ENCODE results near the gene ANXA9.

The ANXA9 gene, protein sequence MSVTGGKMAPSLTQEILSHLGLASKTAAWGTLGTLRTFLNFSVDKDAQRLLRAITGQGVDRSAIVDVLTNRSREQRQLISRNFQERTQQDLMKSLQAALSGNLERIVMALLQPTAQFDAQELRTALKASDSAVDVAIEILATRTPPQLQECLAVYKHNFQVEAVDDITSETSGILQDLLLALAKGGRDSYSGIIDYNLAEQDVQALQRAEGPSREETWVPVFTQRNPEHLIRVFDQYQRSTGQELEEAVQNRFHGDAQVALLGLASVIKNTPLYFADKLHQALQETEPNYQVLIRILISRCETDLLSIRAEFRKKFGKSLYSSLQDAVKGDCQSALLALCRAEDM
- 0 to 0.12 (median 0) reads per million in 9 experiments for total RNA-seq

DNA sequence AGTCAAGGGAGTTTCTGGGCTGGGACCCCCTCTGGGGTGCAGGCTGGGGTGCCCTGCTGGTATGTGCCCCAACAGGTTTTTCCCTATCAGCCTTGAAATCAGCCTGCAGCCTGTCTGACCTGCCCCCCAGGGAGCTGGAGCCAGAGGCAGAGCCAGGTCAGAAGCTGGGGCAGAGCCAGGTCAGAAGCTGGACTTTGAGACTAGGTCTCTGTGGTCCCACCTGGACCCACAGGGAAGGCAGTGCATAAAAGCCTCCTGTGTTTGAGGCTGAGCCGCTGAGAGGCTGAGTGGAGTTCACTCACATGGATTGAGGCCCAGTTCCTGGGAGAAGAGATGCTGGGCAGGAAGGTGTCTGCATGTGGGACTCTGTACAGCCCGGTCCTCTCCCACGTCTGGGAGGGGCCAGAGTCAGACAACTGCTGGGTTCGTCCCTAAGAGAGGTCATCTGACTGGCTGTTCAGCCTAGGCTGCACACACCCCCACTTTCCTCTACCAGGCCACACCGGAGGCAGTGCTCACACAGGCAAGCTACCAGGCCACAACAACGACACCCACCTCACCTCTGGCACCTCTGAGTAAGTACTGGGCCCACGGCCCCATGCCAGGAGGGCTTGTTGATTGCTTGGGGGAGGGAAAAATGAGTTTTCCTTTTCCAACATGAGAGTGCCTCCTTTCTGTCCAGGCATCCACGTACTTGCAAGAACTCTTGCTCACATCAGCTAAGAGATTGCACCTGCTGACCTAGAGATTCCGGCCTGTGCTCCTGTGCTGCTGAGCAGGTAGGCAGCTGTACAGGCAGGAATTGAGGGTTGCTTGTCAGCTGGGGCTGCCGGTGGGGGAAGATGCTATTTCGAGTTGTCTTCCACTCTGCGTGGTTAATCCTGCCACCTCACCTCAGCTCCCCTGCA is at the start of gene ANXA9:
Gene ANXA9, plus strand, starts transcription at position 488 of the 908 bp plus-strand sequence. CDS start 814 bp downstream, outside the sequence.
- no peak for ATAC-seq (replicated peaks)

DNA sequence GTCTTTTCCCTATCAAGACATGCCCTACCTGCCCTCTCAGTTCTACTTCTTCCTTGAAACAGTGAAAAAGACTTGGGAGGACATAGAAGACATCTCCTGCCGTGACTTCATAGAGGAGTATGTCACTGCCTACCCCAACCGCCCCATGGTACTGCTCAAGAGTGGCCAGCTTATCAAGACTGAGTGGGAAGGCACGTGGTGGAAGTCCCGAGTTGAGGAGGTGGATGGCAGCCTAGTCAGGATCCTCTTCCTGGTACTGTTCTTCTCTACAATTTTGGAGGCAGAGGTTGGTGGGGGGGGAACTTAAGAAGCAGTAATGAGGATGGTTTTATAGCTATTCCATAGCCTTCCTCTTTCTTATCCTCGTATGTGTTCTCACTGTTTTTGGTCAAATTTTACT is 37.2 kb upstream of the ANXA9 start:
- no peak for ATAC-seq (replicated peaks)

More for the DNA sequence above, at the start of gene ANXA9:
- peaks cover 7 to 14% of the 10 kb centered on the region in 2 donors for H3K4me1 Mint-ChIP-seq (ENCODE audit: low read depth in 2 of 2)
- no peaks in the 10 kb centered on the region for H3K27me3 Mint-ChIP-seq
- no peak within 1 kb of the TSS for H3K4me3 Mint-ChIP-seq
- DNase-seq, result no peak
- H3K36me3 Mint-ChIP-seq (ENCODE audit: insufficient read depth), result peaks cover 5% of the 10 kb centered on the region
- H3K9me3 Mint-ChIP-seq, result no peaks in the 10 kb centered on the region
- H3K27ac Mint-ChIP-seq, result no peak within 1 kb of the TSS

DNA sequence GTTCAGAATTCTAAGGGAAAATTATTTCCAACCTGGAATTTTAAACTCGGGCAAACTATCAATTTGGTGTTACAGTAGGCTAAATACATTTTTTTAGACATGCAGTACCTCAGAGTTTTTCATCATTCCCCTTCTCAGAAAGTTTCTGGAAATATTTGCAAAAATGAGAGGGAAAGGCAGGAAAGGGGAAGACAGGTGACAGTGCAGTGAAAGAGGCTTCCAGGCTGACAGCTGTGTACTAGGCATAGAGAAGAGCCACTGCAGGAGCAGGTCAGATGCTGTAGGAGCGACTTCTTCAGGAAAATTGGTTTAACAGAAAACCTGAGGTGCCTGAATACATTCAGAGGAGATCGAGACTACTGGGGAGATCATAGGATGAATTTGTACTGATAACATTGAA is 27.4 kb upstream of the ANXA9 start:
- Mint-ChIP-seq H3K4me1 (ENCODE audit: low read depth in 2 of 2) (no peaks in the 10 kb centered on the region), H3K27me3 (no peaks in the 10 kb centered on the region), H3K9me3 (no peaks in the 10 kb centered on the region), H3K36me3 (ENCODE audit: insufficient read depth) (peaks cover 70% of the 10 kb centered on the region), H3K4me3 (no peak overlapping the region), H3K27ac (peak overlapping the region in 1 of 2 donors; percentile 63)
- ATAC-seq (replicated peaks) (no peak), DNase-seq (no peak)

More for the DNA sequence above, 37.2 kb upstream of the ANXA9 start:
- Mint-ChIP-seq H3K27ac (peak overlapping the region in 1 of 2 donors; percentile 10), H3K36me3 (ENCODE audit: insufficient read depth) (peaks cover 91% of the 10 kb centered on the region), H3K27me3 (no peaks in the 10 kb centered on the region), H3K4me1 (ENCODE audit: low read depth in 2 of 2) (peaks cover 0 to under 1% of the 10 kb centered on the region in 2 donors), H3K4me3 (no peak overlapping the region), H3K9me3 (no peaks in the 10 kb centered on the region)
- DNase-seq, result no peak

DNA sequence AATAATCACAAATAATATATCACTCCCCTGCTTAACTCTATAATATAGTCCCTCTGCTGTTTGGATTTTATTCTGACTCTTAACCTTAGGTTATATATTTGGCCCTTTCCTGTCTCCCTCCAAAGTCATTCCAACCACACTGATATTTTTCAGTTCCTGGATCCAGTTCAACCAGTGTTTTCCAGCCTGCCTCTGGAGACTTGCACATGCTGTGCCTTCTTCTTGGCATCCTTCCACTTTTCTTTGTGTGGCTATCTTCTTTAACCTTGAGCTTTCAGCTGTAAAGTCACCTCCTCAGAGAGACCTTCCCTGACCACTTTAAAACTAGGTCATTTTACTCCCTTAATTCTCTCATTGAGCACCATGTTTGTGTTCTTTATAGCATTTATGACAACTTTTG is 26.8 kb upstream of the ANXA9 start:
- Mint-ChIP-seq H3K9me3 (no peaks in the 10 kb centered on the region), H3K4me1 (ENCODE audit: low read depth in 2 of 2) (no peaks in the 10 kb centered on the region), H3K27ac (peak overlapping the region in 1 of 2 donors; percentile 30), H3K36me3 (ENCODE audit: insufficient read depth) (peaks cover 70% of the 10 kb centered on the region), H3K27me3 (no peaks in the 10 kb centered on the region), H3K4me3 (no peak overlapping the region)
- DNase-seq (no peak), ATAC-seq (replicated peaks) (no peak)

DNA sequence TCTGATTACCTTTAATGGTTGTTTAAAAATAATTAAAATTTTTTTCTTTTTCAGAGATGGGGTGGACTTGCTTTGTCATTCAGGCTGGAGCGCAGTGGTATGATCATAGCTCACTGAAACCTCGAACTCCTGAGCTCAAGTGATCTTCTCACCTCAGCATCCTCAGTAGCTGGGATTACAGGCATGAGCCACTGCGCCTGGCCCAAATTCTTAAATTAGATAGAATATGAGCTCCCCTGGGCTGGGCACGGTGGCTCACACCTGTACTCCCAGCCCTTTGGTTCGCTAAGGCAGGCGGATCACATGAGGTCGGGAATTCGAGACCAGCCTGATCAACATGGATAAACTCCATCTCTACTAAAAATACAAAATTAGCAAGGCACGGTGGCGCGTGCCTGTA is 24.4 kb upstream of the ANXA9 start:
- ATAC-seq (replicated peaks), result no peak
- no peak for DNase-seq
- Mint-ChIP-seq H3K4me1 (ENCODE audit: low read depth in 2 of 2) (no peaks in the 10 kb centered on the region), H3K27ac (peak overlapping the region; percentile 56 to 57), H3K4me3 (no peak overlapping the region), H3K9me3 (no peaks in the 10 kb centered on the region), H3K36me3 (ENCODE audit: insufficient read depth) (peaks cover 65% of the 10 kb centered on the region), H3K27me3 (no peaks in the 10 kb centered on the region)

DNA sequence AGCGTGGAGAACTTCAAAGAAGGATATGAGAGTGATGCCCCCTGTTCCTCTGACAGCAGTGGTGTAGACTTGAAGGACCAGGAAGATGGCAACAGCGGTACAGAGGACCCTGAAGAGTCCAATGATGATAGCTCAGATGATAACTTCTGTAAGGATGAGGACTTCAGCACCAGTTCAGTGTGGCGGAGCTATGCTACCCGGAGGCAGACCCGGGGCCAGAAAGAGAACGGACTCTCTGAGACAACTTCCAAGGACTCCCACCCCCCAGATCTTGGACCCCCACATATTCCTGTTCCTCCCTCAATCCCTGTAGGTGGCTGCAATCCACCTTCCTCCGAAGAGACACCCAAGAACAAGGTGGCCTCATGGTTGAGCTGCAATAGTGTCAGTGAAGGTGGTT is 21.4 kb upstream of the ANXA9 start:
- H3K4me3 Mint-ChIP-seq, result no peak overlapping the region

DNA sequence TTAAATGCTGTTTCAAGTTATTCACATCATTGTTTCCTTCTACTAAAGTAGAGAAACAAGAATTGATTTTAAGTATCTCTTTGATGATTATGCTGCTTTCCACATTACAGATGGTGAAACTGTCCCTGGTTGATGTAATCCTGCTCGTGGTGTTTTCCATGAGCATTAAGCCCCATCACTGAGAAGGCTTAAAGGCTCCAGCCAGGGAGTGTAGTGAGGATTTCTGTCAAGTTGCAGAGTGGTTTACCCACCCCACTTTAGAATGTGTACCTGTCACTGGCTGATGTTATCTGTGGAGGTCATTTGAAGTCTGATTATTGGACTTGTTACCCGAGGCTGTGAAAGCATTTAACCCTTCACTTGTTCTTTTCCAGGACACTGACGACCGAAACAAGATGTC is 20.3 kb upstream of the ANXA9 start:
- H3K36me3 Mint-ChIP-seq (ENCODE audit: insufficient read depth), result peaks cover 68% of the 10 kb centered on the region
- ATAC-seq (replicated peaks), result no peak
- DNase-seq, result no peak
- H3K27me3 Mint-ChIP-seq, result no peaks in the 10 kb centered on the region
- H3K9me3 Mint-ChIP-seq, result no peaks in the 10 kb centered on the region
- H3K4me1 Mint-ChIP-seq (ENCODE audit: low read depth in 2 of 2), result no peaks in the 10 kb centered on the region
- no peak overlapping the region for H3K4me3 Mint-ChIP-seq
- no peak overlapping the region for H3K27ac Mint-ChIP-seq

More for the DNA sequence above, 21.4 kb upstream of the ANXA9 start:
- no peak for DNase-seq
- Mint-ChIP-seq H3K9me3 (no peaks in the 10 kb centered on the region), H3K36me3 (ENCODE audit: insufficient read depth) (peaks cover 66% of the 10 kb centered on the region), H3K27ac (no peak overlapping the region), H3K27me3 (no peaks in the 10 kb centered on the region), H3K4me1 (ENCODE audit: low read depth in 2 of 2) (no peaks in the 10 kb centered on the region)
- no peak for ATAC-seq (replicated peaks)

DNA sequence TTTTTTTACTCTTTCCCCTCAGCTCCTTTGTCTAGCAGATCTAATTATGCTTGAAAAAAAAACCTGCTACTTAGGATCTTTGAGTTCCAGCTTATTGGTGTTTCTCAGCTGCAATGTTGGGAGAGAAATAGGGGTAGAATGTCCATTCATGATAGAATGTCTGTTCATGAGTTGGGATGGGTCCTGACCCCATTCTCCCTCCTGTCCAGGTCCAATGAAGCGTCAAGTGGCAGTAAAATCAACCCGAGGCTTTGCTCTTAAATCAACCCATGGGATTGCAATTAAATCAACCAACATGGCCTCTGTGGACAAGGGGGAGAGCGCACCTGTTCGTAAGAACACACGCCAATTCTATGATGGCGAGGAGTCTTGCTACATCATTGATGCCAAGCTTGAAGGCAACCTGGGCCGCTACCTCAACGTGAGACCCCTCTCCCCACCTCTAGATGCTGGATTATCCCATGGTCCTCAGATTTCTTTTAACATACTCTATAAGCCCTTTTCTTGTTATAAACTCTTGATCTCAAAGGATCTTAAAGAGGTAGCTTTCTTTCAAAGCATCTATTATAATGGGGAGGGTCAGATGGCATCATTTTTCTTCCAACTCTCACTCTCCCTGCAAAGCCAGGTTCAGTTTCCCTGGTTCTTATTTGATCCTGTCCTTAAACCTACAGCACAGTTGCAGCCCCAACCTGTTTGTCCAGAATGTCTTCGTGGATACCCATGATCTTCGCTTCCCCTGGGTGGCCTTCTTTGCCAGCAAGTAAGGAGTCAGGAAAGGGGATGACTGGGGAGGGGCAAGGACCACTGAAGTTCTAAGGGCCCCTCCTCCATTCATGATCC is 18.6 kb upstream of the ANXA9 start:
- DNase-seq (no peak), ATAC-seq (replicated peaks) (no peak)
- H3K27me3 Mint-ChIP-seq, result no peaks in the 10 kb centered on the region
- no peaks in the 10 kb centered on the region for H3K9me3 Mint-ChIP-seq
- peaks cover 75% of the 10 kb centered on the region for H3K36me3 Mint-ChIP-seq (ENCODE audit: insufficient read depth)
- peaks cover 0 to 3% of the 10 kb centered on the region in 2 donors for H3K4me1 Mint-ChIP-seq (ENCODE audit: low read depth in 2 of 2)
- peak overlapping the region; percentile 49 to 59 for H3K27ac Mint-ChIP-seq
- no peak overlapping the region for H3K4me3 Mint-ChIP-seq

DNA sequence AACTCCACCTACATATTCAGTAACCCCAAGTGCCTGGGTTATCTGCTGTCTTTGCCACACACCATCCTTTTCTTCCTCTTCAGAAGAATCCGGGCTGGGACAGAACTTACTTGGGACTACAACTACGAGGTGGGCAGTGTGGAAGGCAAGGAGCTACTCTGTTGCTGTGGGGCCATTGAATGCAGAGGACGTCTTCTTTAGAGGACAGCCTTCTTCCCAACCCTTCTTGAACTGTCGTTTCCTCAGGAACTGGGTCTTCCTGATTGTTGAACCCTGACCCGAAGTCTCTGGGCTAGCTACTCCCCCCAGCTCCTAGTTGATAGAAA is 18.0 kb upstream of the ANXA9 start:
- no peak for ATAC-seq (replicated peaks)
- Mint-ChIP-seq H3K4me3 (no peak overlapping the region), H3K4me1 (ENCODE audit: low read depth in 2 of 2) (peaks cover 0 to 7% of the 10 kb centered on the region in 2 donors), H3K27me3 (no peaks in the 10 kb centered on the region), H3K9me3 (no peaks in the 10 kb centered on the region), H3K36me3 (ENCODE audit: insufficient read depth) (peaks cover 72% of the 10 kb centered on the region), H3K27ac (peak overlapping the region; percentile 49 to 59)
- DNase-seq, result no peak

DNA sequence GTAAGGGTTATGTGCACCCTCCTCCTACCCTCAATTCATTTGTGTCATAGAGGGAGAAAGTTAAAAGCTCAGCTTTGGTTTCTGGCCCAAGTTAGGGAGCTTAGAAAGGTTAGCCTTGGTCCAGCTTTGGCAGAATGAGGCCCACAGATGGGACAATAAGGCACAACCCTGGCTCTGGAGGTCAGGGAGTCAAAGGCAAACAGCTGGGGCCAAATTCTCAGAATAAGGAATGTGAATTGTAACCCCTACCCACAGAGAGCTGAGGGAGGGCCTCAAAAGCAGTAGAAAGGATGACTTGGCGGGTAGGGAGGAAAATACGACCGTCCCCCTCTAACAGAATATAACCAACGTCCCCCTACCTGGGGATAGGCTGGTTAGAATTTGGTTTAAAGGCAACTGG is 16.5 kb upstream of the ANXA9 start:
- ATAC-seq (replicated peaks) (no peak), DNase-seq (no peak)
- Mint-ChIP-seq H3K4me1 (ENCODE audit: low read depth in 2 of 2) (peaks cover 6 to 12% of the 10 kb centered on the region in 2 donors), H3K4me3 (no peak overlapping the region), H3K27ac (no peak overlapping the region), H3K27me3 (no peaks in the 10 kb centered on the region), H3K36me3 (ENCODE audit: insufficient read depth) (peaks cover 57% of the 10 kb centered on the region), H3K9me3 (no peaks in the 10 kb centered on the region)

DNA sequence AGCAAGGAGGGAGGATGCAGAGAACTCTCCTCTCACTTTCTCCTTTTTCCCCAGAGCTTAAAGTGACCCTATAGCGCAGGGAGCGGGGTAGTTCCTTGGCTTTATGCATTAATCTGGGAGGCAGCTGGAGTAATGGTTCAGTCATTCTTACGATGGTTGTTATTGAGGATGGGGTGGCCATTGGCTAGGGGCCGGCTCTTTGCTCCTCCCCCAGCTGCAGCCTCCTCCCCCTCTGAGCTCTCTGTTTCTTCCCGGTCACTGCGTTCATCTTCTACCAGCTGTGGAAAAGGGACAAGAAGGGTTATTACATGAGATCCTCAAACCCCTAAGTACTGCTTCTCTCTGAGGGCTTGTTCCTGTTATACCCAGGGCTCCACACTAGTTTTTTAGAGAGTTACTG is 16.1 kb upstream of the ANXA9 start:
- ATAC-seq (replicated peaks) (no peak), DNase-seq (no peak)
- H3K4me1 Mint-ChIP-seq (ENCODE audit: low read depth in 2 of 2), result peaks cover 10 to 16% of the 10 kb centered on the region in 2 donors
- no peak overlapping the region for H3K27ac Mint-ChIP-seq
- peaks cover 54% of the 10 kb centered on the region for H3K36me3 Mint-ChIP-seq (ENCODE audit: insufficient read depth)
- H3K27me3 Mint-ChIP-seq, result no peaks in the 10 kb centered on the region
- H3K4me3 Mint-ChIP-seq, result no peak overlapping the region
- no peaks in the 10 kb centered on the region for H3K9me3 Mint-ChIP-seq

DNA sequence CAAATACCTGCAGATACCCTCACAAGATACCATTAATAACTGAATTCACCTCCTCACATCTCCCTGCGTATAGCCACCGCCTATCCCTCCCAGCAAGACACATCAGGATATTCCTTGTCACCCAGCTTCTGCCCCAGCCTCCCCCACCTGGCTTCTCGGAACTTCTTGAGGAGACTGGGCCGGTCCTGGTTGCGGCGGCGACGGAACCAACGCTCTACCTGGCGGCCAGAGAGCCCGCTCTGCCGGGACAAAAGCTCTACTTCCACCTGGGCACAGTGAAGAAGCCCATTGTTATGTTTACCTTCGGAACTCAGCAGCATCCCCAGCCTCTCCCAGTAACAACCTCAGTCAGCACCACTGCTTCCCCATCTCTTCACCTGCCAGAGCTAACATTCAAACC is 14.2 kb upstream of the ANXA9 start:
- H3K9me3 Mint-ChIP-seq, result no peaks in the 10 kb centered on the region
- ATAC-seq (replicated peaks) (no peak), DNase-seq (no peak)
- H3K4me3 Mint-ChIP-seq, result no peak overlapping the region
- H3K36me3 Mint-ChIP-seq (ENCODE audit: insufficient read depth), result peaks cover 40% of the 10 kb centered on the region
- H3K27ac Mint-ChIP-seq, result peak overlapping the region in 1 of 2 donors; percentile 83
- H3K27me3 Mint-ChIP-seq, result no peaks in the 10 kb centered on the region
- peaks cover 30 to 35% of the 10 kb centered on the region in 2 donors for H3K4me1 Mint-ChIP-seq (ENCODE audit: low read depth in 2 of 2)

DNA sequence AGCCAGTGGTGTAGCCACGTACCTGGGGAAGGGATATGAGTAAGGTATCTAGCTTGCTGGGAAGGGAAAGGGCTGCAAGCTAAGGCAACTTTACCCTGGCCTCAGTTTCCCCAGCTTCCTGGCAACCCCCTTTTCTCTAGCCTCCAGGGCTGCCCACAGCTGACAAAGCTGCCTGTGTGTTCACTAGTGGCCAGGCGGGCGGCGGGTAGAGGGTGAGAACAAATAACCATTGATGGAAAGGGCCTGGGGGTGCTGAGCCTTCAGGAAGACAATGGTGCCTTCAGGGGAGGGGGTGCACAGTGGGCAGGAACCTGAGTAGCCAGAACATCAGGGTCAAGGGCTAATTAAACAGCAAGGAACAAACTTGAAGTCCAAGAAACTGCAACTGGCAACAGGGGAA is 13.6 kb upstream of the ANXA9 start:
- Mint-ChIP-seq H3K4me3 (no peak overlapping the region), H3K9me3 (no peaks in the 10 kb centered on the region), H3K36me3 (ENCODE audit: insufficient read depth) (peaks cover 35% of the 10 kb centered on the region), H3K4me1 (ENCODE audit: low read depth in 2 of 2) (peaks cover 35 to 40% of the 10 kb centered on the region in 2 donors), H3K27me3 (no peaks in the 10 kb centered on the region), H3K27ac (peak overlapping the region in 1 of 2 donors; percentile 83)
- DNase-seq (no peak), ATAC-seq (replicated peaks) (no peak)
